GM18520 (cell line): ENCODE data around the gene ZNF813.
"Not testable (repeated sequence)": the region's sequence is repeated elsewhere in the genome, so short reads cannot be mapped to it uniquely, and the experiment has no call there.

ENCODE experiments used
- ATAC-seq: cut with Tn5 transposase; IDR thresholded peaks from one replicate; pipeline ENCODE4 v1.9.1; 2021; ENCODE audit not compliant: unreplicated experiment

ZNF813 gene

DNA sequence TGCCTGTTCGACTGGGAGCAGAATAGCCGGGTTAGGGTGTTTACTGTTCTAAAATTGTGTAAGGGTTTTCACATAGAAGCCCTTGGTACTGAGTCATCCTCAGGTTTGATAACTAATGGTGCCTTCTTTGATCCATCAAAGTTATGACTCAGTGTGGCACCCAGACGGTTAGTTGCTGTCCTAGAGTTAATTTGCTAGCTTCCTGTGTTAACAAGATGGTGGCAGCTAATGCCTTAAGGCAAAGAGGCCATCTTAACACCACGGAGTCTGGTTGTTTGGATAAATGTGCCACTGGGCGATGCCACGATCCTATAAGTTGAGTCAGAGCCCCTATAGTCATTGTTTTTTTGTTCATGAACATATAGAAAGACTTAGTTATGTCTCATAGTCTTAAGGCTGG lies 7.9 kb downstream of the ZNF813 start:
- not testable (repeated sequence) for ATAC-seq

DNA sequence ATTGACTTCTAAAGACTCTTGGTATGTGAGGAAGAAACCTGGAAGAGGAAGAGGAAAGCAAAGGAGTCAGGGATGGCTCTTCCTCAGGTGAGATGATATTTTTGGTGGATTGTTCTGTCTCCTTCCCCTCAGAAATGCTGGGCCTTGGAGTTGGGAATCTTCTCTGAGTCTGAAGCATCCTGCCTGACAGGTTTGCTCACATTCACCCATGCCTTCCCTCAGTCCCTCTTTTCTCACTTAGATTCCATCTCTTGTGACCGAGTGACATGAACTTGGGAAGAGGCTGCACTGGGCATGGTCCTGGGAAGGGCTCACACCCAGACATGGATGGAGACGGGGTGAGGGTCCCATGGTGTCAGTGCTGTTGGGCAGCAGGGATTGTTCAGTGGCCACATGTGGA lies 16.2 kb downstream of the ZNF813 start:
- not testable (repeated sequence) for ATAC-seq

DNA sequence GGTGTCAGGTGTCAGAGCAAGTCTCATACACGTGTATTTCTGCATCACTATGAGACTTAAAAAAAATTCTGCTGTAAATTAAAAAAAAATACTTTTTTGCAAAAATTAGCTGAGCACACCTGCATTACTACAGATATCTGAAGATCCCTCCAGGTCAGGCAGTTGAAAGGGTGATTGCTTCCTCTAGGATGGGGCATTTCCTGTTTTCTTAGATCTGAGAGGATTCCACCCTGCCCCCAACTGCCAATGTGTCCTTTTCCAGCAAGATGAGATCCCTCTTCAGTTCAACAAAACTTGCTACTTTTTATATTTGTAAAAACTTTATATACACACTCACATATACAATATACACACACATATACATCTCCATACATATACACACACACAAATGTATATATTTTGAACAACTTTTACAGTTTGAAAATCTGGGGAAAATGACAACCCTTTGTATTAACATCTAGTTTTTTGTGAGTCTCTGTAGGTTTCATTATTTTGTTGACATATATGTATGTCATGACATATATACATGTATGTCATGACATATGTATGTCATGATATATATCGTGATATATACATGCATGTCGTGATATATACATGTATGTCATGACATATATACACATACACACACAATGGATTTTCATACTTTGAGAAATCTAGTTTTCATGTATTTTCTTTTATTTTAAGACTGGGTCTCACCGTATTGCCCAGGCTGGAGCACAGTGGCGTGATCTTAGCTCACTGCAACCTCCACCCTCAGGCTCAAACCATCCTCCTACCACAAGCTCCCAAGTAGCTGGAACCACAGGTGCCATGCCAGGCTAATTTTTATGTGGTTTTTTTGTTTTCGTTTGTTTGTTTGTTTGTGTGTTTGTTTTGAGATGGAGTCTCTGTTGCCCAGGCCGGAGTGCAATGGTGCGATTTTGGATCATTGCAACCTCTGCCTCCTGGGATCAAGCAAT lies 17.8 kb downstream of the ZNF813 start:
- ATAC-seq: no peak

DNA sequence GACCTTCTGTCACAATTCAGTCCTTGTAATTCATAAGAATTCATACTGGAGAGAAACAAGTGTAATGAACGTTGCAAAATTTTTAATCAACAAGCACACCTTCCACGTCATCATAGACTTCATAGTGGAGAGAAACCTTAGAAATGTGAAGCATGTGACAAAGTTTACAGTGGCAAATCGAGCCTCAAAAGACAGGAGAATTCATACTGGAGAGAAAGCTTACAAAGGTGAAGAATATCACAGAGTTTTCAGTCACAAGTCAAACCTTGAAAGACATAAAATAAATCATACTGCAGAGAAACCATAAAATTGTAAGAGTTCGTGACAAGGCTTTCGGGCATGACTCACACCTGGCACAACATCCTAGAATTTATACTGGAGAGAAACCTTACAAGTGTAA lies 24.6 kb downstream of the ZNF813 start:
- ATAC-seq: no peak

DNA sequence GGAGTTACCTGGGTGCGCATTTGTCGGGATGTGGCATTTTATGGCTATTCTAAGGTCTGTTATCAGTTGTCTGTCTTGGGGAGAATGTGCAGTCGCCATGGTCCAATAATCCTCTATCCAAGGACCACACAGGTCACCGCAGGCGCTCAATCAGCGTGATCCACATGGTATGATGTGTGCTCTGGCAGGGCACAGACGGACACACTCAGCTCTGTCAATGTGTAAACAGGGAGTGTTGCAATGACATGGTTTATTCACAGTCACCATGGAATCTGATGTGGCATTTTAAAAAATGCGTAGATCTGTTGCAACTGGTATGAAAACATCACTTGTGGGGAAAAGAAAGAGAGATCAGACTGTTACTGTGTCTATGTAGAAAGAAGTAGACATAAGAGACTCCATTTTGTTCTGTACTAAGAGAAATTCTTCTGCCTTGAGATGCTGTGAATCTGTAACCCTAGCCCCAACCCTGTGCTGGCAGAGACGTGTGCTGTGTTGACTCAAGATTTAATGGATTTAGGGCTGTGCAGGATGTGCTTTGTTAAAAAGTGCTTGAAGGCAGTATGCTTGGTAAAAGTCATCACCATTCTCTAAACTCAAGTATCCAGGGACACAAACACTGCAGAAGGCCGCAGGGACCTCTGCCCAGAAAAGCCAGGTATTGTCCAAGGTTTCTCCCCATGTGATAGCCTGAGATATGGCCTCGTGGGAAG lies 29.9 kb downstream of the ZNF813 start:
- ATAC-seq: not testable (repeated sequence)

DNA sequence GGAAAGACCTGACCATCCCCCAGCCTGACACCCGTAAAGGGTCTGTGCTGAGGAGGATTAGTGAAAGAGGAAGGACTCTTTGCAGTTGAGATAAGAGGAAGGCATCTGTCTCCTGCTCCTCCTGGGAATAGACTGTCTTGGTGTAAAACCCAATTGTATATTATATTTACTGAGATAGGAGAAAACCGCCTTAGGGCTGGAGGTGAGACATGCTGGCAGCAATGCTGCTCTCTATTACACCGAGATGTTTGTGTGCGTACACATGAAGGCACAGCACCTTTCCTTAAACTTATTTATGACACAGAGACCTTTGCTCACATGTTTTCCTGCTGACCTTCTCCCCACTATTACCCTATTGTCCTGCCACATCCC lies 30.5 kb downstream of the ZNF813 start:
- not testable (repeated sequence) for ATAC-seq

DNA sequence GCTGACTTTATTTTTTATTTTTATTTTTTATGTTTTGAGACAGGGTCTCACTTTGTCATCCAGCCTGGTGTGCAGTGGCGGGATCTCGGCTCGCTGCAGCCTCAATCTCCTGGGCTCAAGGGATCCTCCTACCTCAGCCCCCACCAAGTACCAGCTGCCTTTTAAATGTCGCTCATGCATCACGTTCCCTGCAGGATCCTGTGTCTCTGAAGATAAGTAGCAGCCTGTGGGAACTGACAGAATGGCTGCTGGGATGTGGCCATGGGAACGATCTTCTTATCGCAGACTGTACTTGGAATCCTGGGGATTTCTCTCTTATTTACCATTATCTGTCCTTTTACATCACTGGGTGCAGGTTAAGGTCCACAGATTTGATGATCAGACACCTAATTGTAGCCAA lies 35.6 kb downstream of the ZNF813 start:
- not testable (repeated sequence) for ATAC-seq

DNA sequence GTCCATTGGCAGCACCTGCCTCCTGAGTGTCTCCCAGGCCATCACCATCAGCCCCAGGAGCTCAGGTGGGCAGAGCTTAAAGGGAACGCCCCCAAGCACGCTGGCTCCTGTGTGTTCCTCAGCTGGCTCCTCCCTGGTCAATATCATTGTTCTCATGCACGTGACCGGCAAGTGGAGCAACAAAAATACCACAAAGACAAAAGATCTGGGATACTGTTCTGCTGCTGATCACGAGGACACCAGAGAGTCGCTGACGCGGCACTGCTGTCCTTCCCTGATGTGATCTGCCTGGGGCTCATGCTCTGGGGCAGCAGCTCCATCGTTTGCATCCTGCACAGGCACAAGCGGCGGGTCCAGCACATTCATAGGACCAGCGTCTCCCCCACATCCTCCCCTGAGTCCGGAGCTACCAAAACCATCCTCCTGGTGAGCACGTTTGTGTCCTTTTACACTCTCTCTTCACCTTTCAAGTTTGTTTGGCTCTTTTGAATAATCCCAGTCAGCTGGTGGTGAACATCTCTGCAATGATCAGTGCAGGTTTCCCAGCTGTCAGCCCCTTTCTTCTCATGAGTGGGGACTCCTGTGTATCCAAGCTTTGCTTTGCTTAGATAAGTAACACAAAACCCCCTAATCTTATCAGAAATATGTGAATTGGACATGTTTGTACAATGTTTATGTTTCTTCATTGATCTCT lies 36.3 kb downstream of the ZNF813 start:
- not testable (repeated sequence) for ATAC-seq

DNA sequence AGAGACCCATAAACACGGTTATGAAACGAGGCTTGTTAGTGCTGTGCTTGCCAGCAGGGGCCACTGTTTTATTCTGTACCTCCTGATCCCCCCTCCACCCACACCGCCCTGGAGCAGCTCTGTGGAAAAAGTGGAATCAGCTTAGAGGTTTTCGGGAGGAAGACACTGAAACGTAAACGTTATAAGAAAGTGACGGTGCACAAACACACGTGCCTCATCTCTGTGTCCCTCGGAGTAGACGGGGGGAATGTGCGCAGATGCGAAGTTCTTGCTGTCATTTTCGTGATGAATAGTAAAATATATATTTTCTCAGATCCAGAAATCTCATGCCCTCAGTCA lies 36.8 kb downstream of the ZNF813 start:
- ATAC-seq: not testable (repeated sequence)

DNA sequence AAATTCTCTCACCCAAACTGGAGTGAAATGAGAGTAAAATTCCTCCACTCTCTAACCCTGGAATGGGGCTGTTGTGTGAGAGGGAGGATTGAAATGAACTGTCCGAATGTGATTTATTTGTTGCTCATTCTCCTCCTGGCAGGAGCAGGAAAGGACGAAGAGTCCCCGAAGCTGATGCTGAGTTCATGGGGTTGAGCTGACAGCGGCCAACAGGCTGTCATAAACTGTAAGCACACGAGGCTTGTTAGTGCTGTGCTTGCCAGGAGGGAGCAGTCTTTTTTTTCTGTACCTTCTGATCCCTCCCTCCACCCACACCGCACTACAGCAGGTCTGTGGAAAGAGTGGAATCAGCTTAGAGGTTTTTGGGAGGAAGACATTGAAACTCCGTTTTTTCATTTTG lies 37.4 kb downstream of the ZNF813 start:
- ATAC-seq: no peak

DNA sequence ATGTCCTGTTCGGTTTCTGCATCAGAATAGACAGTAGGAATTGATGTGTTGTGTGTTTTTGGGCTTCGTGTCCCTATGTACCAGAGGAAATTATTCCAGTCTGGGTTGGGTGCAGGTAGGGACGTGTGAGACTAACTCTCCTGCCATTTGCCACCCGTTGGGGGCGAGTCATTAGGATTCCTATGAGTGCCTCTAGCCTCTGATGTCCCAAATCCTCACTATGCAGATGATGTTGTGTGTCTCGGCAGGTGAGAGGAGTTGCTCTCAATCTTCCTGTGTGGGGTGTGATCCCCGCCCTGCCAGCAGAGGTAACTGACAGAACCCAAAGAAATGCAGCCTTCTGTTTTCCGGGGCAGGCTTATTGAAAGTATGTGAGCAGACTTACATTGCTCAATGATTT lies 39.2 kb downstream of the ZNF813 start:
- ATAC-seq: no peak

DNA sequence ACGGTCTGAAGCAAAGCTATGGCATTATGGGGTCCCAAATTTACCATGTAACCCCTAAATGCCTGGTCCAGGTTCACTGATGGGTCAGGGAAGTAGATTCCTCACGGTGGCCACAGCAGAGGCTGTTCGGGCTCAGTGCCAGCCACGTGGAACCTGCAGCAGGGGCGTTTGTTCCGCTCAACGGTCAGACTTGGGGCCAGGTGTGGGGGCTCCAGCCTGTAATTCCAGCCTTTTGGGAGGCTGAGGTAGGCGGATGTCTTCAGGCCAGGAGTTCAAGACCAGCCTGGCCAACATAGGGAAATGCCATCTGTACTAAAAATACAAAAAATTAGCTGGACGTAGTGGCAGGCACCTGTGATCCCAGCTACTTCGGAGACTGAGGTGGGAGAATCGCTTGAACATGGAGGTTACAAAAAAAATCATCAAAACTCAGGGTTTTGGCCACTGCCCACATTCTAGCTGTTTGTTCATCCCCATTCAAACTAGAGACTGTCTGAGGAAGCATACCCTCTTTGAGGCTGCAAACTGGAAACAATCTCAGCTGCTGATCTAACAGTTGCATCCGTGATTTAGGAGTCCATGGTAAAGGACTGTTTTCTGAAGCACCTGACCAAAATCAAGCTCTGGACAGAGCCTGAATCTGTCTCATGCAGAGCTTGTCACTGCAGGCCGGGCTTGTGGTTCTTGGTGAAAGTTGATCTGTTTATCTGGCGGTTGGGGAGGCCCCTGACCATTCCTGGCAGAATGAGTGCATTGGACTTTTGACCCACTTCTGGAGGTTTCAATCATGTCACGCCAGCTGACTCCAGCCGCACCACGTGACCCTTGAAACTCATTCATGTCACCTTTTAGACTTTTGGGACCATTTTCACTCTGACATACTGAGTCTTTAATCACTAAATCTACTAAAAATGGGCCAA lies 40.2 kb downstream of the ZNF813 start:
- ATAC-seq: no peak

DNA sequence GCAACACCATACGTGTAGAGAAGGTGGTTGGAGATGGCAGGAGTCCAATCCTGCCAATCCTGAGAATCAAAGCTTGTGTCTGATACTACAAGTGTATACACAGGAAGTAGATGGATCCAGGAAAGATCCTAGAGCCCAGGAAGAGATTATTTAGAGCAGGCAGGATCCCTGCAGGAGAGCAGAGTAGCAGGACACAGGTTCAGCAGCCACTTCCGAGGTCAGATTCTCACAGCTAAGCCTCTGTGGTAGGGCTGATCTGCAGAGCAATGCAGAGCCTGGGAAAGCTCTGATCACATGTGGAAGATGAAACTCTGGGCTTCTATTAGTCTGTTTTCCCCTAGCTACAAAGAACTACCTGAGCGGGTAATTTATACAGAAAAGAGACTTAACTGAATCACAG lies 41.9 kb downstream of the ZNF813 start:
- ATAC-seq: no peak

DNA sequence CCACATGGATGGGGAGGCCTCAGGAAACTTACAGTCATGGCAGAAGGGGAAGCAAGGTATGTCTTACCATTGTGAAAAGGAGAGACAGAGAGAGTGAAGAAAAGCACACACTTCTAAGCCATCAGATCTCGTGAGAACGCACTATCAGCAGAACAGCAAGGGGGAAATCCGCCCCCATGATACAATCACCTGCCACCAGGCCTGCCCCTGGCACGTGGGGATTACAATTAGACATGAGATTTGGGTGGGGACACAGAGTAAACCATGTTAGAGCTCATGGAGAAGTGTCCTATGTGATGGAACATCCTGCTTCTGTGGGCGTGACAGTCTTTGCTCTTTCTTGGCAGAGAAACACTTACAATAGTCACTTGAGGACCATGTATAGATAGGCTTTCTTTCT lies 42.3 kb downstream of the ZNF813 start:
- ATAC-seq: no peak

DNA sequence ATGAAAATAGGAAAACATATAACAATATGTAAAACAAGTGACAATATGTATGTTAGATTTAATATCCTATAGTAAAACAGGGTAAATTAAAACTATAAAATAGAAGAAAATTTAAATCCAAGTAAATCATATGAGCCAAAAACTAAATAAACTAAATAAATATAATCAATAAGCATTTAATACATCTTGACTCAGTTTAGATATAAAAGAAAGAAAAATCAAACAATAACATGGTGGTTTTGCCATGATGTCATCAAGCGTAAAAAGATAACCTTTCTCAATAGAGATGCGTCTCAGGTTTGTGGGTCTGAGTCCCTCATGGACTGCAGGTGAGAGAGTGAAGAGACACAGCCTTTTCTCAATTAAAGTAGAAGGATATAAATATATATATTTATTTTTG lies 43.8 kb downstream of the ZNF813 start:
- ATAC-seq: no peak

DNA sequence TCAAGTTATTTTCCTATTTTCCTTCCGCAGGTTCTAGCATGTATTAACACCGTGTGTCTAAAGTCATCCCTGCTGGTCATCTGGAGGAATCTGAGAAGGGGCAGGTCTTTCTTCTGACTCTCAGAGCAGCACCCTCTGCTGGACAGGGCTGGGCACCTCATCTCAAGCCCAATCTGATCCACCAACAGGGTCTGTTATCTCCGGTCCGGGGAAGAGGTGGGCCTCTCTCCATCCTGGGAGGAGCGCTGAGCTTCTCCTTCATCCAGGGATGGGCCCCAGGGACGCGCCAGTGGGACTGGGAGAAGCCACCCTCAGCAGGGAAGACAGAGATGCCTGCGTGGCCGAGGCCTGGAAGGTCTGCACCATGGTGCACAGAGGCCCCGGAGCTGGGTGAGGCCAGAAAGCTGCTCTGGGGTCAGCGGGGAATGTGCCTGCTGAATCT lies 44.4 kb downstream of the ZNF813 start:
- no peak for ATAC-seq

DNA sequence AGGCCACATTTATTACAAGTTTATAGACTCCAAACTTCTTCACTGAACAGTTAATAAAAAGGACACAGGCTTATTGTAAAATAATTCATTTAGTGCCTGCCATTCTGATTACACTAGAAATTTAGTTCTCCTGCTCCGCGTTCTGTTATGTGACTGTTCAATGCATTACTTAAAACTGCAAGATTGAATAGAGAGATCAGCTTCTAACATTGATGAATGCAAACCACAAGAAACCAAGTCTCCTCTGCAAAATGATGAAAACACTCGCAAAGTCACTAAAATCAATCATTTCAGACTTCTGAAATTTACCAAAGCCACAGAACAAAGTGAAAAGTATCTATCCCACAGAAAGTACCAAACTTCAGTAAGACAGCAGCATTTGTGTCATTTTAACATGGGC lies 47.5 kb downstream of the ZNF813 start:
- ATAC-seq: not testable (repeated sequence)

DNA sequence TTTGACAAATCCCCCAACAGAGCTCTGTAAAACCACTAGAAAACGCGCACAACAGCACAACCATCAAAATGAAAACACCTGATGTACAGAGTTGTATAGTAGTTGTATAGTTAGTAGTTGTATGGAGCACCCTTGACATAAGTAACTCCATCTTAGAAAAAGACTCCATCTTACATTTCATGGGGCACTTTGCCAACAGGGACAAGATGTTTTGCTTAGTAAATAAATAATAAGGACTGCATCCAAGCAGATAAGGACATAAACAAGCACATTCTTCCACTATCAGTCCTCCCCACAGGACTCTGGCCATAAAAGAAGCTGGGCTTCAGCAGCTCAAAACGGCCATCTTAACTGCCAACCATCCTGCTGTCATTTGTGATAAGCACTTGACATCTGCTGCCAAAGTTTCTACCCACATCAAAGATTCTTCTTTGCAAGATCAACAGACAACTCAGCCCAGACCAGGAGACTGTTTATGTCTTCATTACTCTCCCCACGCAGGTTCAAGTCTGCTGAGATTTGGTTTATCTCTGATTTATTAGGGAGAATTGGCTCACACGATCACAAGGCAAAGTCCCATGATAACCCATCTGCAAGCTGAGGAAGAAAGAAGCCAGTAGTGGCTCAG lies 49.7 kb downstream of the ZNF813 start:
- ATAC-seq: no peak

DNA sequence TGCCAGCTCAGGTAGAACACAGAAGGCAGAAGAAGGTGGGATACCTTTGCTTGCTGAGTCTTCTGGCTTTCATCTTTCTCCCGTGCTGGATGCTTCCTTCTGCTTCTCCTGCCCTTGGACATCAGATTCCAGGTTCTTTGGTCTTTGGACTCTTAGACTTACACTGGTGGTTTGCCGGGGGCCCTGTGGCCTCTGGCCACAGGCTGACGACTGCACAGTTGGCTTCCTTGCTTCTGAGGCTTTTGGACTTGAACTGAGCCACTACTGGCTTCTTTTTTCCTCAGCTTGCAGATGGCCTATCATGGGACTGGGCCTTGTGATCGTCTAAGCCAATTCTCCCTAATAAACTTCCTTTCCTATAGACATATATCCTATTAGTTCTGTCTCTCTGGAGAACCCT lies 50.6 kb downstream of the ZNF813 start:
- no peak for ATAC-seq

DNA sequence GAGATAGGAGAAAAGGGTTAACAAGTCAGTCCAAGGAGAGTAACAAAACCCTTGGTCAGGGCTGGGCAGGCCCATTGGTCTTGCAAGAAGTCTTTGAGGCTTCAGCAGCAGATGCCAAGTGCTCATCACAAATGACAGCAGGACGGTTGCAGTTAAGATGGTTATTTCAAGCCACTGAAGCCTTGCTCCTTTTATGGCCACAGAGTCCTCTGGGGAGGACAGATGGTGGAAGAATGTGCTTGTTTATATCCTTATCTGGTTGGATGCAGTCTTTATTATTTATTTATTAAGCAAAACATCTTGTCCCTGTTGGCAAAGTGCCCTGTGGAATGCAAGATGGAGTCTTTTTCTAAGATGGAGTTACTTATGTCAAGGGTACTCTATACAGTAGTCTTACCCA lies 51.2 kb downstream of the ZNF813 start:
- no peak for ATAC-seq
